ENCODE measurements around the gene ENTPD7. TPM values are rescaled to one million over a fixed set of nuclear protein-coding genes. Genes with fewer than 3 reads are reported as not detected.

Gene ENTPD7
- total RNA-seq, 1 experiment from 2014 or later: 19.4 TPM

DNA sequence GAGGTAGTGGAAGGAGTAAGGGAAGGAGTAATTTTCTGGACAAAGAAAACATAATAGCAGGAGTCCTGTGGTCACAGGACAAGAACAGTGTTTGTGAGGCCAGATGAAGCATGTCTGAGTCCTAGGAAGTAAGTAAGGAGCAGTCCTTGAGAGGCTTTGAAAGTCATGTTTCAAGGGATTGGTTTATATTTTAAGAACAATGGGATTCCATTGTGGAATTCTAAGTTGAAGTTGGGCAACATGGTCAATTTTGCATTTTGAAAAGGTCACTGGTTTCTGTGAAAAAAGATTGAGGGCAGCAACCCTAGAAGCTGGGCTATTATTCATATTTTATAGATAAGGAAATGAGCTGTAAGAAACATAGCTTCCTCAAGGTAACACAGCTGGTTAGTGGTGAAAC lies 28.3 kb upstream of the ENTPD7 start:
- peak; percentile 92 for DNase-seq (ENCODE audit: low read depth, low spot score)
- in situ Hi-C loops (cut with HindIII; ENCODE audit: low pct_unique_long_range_greater_than_20kb, low sequenced_read_pairs): no loop called here

- in situ Hi-C loops (cut with HindIII; ENCODE audit: low pct_unique_long_range_greater_than_20kb, low sequenced_read_pairs): no loop called here
- DNase-seq (ENCODE audit: low read depth, low spot score): no peak
Observed at GRCh38 chr10:99631496-99631895, 27.8 kb upstream of the ENTPD7 start.

DNA sequence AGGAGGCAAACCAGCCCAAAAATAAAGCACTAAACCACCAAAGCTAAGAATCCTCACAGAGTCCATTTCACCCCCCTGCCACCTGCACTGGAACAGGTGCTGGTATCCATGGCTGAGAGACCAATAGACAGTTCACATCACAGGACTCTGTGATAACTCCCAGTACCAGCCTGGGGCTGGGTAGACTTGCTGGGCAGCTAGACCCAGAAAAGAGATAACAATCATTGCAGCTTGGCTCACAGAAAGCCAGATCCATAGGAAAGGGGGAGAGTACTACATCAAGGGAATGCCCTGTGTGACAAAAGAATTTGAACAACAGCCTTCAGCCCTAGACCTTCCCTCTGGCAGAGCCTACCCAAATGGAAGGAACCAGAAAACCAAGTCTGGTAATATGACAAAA lies 25.5 kb upstream of the ENTPD7 start:
- DNase-seq (ENCODE audit: low read depth, low spot score): no peak
- in situ Hi-C loops (cut with HindIII; ENCODE audit: low pct_unique_long_range_greater_than_20kb, low sequenced_read_pairs): no loop called here

GRCh38 chr10:99647601-99648151 lies 11.6 kb upstream of the ENTPD7 start:
- no peak for DNase-seq (ENCODE audit: low read depth, low spot score)
- in situ Hi-C loops (cut with HindIII; ENCODE audit: low pct_unique_long_range_greater_than_20kb, low sequenced_read_pairs): no loop called here

- in situ Hi-C loops (cut with HindIII; ENCODE audit: low pct_unique_long_range_greater_than_20kb, low sequenced_read_pairs): no loop called here
- DNase-seq (ENCODE audit: low read depth, low spot score): no peak
Observed at GRCh38 chr10:99648717-99649116, 10.6 kb upstream of the ENTPD7 start.

DNA sequence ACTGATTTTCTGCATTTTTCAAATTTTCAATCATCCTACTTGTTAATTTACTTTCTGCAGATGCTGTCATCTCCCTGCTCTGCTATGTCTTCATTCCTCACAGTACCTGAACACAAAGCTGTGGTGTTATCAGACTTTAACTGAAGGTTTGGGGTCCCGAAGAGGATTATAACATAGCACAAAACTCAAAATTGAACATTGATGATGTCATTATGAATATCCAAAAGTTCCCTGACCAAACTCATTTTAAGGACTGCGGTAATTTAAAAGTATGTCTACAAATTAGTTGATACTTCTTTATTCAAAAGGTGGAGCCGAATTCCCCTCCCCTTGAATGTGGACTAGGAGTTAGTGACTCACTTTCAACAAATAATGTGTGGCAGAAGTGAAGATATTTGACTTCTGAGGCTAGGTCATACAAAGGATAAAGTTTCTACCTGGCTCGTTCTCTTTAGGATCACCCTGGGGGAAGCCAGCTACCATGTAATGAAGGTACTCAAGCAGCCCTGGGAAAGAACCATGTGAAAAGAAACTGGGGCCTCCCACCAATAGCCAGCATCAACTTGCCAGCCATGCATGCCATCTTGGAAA lies 6.4 kb upstream of the ENTPD7 start:
- no peak for DNase-seq (ENCODE audit: low read depth, low spot score)
- in situ Hi-C loops (cut with HindIII; ENCODE audit: low pct_unique_long_range_greater_than_20kb, low sequenced_read_pairs): no loop called here

DNA sequence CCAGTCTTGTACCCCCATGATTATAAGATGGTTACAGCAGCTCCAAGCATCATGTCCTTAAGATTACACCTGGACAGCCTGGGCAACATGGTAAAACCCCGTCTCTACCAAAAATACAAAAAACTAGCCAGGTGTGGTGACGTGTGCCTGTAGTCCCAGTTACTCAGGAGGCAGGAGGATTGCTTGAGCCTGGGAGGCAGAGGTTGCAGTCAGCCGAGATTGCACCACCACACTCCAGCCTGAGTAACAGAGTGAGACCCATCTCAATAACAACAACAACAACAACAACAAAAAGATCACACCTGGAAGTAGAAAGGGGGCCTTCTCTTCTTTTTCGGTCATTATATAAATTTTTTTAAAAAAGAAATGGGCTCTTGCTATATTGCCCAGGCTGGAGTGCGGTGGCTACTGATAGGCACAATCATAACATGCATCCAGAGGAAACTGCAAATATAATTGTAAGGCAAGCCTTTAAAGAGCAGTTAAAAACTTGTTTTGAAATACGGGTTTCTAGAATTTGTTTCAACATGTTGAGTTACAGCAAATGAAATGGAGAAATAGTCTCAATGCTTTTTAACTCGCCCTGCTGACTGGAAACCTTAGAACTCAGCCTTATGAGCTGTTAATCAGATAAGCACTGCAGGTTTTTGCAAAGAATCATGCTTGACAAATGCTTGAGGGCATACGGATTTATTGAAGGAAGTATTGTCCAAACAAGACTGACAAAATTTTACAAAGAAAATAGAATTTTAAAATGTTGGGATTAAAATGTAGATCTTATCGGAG lies 4.7 kb upstream of the ENTPD7 start:
- in situ Hi-C loops (cut with HindIII; ENCODE audit: low pct_unique_long_range_greater_than_20kb, low sequenced_read_pairs): no loop called here
- DNase-seq (ENCODE audit: low read depth, low spot score): no peak

DNA sequence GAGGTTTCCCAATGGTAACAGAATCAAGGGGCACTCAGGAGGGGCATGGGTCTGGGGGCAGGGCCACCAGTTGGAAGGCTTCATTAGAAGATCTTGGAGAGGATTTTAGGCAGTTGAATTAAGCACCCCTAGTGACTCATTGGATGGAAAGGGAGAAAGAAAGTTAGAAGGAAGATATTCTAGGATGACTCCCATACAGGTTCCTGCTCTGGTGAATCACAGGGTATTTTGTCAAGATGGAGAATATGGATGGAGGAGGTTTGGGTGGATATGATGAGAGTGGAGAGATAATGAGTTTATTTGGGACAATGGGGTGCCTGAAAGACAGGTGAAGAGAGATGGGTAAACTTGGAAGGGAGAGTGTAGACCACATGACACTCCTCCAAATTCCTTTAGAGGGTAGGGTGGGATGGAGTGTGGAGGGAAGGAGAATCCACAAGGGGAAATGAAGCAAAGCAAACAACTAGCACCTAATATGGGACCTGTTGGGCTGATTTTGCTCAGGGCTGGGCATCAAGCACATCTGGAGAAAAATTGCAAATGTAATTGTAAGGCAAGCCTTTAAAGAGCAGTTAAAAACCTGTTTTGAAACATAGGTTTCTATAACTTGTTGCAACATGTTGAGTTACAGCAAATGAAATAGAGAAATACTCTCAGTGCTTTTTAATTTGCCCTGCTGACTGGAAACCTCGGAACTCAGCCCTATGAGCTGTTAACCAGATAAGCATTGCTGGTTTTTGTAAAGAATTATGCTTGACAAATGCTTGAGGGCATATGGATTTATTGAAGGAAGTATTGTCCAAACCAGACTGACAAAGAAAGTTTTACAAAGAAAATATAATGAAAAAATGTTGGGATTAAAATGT lies 2.9 kb upstream of the ENTPD7 start:
- in situ Hi-C loops (cut with HindIII; ENCODE audit: low pct_unique_long_range_greater_than_20kb, low sequenced_read_pairs): no loop called here
- no peak for DNase-seq (ENCODE audit: low read depth, low spot score)

DNA sequence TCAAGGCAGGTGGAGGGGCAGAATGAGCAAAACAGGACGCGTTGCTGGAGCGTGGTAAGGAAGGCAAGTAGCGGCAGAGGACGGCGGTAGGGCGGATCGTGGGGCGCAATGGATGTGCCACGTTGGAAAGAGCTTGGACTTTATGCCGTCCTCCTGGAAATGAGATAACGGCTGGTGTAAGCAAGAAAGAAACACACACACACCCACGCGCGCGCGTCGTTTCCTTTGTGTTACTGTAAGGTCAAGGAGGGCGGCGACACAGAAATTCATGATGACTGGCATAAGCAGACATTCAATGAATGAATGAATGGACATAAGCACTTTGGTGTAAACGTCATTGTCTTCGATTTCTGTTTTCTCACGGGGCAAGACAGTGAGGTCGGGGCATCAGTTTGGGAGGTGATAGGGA lies 683 bp upstream of the ENTPD7 start:
- no peak for DNase-seq (ENCODE audit: low read depth, low spot score)
- in situ Hi-C loops (cut with HindIII; ENCODE audit: low pct_unique_long_range_greater_than_20kb, low sequenced_read_pairs): no loop called here

GRCh38 chr10:99659868-99660366 lies 608 bp downstream of the ENTPD7 start:
- DNase-seq (ENCODE audit: low read depth, low spot score): no peak
- in situ Hi-C loops (cut with HindIII; ENCODE audit: low pct_unique_long_range_greater_than_20kb, low sequenced_read_pairs): no loop called here

GRCh38 chr10:99660662-99661376 lies 1.5 kb downstream of the ENTPD7 start:
- no peak for DNase-seq (ENCODE audit: low read depth, low spot score)
- in situ Hi-C loops (cut with HindIII; ENCODE audit: low pct_unique_long_range_greater_than_20kb, low sequenced_read_pairs): no loop called here

DNA sequence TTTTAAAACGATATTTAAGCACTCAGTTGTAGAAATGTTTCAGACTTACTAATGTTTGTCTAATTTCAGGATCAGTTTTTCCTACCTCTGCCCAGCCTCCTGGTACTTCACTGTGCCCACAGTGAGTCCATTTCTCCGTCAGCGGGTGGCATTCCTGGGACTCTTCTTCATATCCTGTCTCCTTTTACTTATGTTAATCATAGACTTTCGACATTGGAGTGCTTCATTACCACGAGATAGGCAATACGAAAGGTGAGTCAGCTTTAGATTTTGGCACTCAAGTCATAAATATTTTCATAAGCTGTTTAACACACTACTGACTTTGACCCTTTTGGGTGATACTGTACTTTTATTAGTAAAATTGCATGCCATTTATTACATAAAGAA lies 2.1 kb downstream of the ENTPD7 start:
- DNase-seq (ENCODE audit: low read depth, low spot score): peak; percentile 60
- in situ Hi-C loops (cut with HindIII; ENCODE audit: low pct_unique_long_range_greater_than_20kb, low sequenced_read_pairs): no loop called here

DNA sequence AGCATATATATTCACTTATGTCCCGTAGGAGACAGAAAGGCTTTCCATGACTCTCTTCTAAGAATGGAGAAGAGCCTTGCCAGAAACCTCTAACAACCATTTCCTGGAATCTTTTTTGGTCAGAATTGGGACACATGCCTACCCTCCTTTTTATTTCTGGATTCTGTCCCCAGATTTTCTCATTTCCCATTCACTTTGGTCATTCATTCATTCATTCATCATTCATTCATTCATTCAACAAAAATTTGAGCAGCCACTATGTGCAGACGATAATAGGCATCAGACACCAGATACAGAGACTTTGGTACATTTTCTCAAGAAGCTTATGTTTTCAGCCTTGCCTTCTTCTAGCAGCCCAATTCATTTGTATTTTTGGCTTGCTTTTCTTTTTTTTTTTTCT lies 6.0 kb downstream of the ENTPD7 start:
- DNase-seq (ENCODE audit: low read depth, low spot score): no peak
- in situ Hi-C loops (cut with HindIII; ENCODE audit: low pct_unique_long_range_greater_than_20kb, low sequenced_read_pairs): no loop called here

GRCh38 chr10:99667108-99667751 lies 7.9 kb downstream of the ENTPD7 start:
- DNase-seq (ENCODE audit: low read depth, low spot score): no peak
- in situ Hi-C loops (cut with HindIII; ENCODE audit: low pct_unique_long_range_greater_than_20kb, low sequenced_read_pairs): no loop called here

DNA sequence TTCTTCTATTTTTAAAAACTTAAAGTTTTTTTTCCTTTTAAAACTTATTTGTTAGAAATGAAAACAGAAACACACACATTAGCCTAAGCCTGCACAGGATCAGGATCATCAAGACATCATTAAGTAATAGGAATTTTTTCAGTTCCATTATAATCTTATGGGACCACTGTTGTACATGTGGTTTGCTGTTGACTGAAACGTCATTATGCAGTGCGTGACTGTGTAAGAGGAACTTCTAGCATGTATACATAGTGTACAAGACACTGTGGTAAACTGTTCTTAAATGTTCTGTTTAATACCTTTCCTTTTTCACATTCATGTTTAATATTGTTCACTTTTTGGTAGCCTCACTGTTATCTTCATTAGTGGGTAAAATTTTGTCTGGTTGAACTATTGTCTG lies 12.1 kb downstream of the ENTPD7 start:
- no peak for DNase-seq (ENCODE audit: low read depth, low spot score)
- in situ Hi-C loops (cut with HindIII; ENCODE audit: low pct_unique_long_range_greater_than_20kb, low sequenced_read_pairs): no loop called here

- in situ Hi-C loops (cut with HindIII; ENCODE audit: low pct_unique_long_range_greater_than_20kb, low sequenced_read_pairs): no loop called here
- DNase-seq (ENCODE audit: low read depth, low spot score): no peak
Observed at GRCh38 chr10:99672884-99673283, 13.6 kb downstream of the ENTPD7 start.

DNA sequence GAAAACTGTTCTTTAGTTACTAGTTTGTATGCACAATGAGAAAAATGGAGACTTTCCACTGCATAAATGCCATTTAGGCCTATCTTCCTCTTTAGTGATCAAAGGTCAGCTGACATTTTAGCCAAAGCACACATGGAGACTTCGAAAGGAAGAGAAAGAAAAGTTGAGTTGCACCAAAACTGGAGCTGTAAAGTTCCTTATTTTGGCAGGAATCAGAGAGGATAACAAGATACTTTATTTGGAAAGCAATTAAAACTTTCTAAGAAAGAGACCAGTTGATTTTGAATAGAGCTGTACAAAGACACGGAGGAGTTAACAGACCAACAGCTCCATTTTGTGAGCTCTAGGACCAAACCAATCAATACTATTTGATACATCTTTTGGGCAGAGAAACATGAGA lies 14.2 kb downstream of the ENTPD7 start:
- DNase-seq (ENCODE audit: low read depth, low spot score): no peak
- in situ Hi-C loops (cut with HindIII; ENCODE audit: low pct_unique_long_range_greater_than_20kb, low sequenced_read_pairs): no loop called here
